HG03460 (cell line): Measurements from ENCODE around the gene ATG16L2.
"Not testable (repeated sequence)": the region's sequence is repeated elsewhere in the genome, so short reads cannot be mapped to it uniquely, and the experiment has no call there.

Experiments used
- ATAC-seq: cut with Tn5 transposase; IDR thresholded peaks from one replicate; pipeline ENCODE4 v1.9.1; 2021; ENCODE audit not compliant: unreplicated experiment

Gene ATG16L2

GRCh38 chr11:72793425-72794367 lies 20.5 kb upstream of the ATG16L2 start, which contains the start of gene STARD10:
Gene STARD10 (minus strand): TSS chr11:72794047. CDS start chr11:72781181, 12,866 bp downstream.
- peak; percentile 84 for ATAC-seq

GRCh38 chr11:72798361-72798760 lies 15.8 kb upstream of the ATG16L2 start:
- no peak for ATAC-seq

GRCh38 chr11:72799441-72799840 lies 14.8 kb upstream of the ATG16L2 start:
- no peak for ATAC-seq

- ATAC-seq, result no peak
Measured at GRCh38 chr11:72802822-72803221, 11.4 kb upstream of the ATG16L2 start.

- ATAC-seq, result no peak
Measured at GRCh38 chr11:72805216-72805615, 9.0 kb upstream of the ATG16L2 start.

- ATAC-seq, result not testable (repeated sequence)
Measured at GRCh38 chr11:72806378-72806777, 7.8 kb upstream of the ATG16L2 start.

GRCh38 chr11:72807021-72807693 lies 7.1 kb upstream of the ATG16L2 start:
- ATAC-seq, result no peak

- ATAC-seq, result no peak
Measured at GRCh38 chr11:72807792-72808191, 6.4 kb upstream of the ATG16L2 start.

GRCh38 chr11:72808331-72808798 lies 5.8 kb upstream of the ATG16L2 start:
- no peak for ATAC-seq

GRCh38 chr11:72811686-72812085 lies 2.5 kb upstream of the ATG16L2 start:
- not testable (repeated sequence) for ATAC-seq

- ATAC-seq, result no peak
Measured at GRCh38 chr11:72812604-72812966, 1.6 kb upstream of the ATG16L2 start.

- ATAC-seq, result peak; percentile 23
Measured at GRCh38 chr11:72812967-72813739, 1.1 kb upstream of the ATG16L2 start.

- peak; percentile 41 for ATAC-seq
Measured at GRCh38 chr11:72813740-72814285, 398 bp upstream of the ATG16L2 start.

GRCh38 chr11:72815110-72815618 lies 953 bp downstream of the ATG16L2 start:
- peak; percentile 13 for ATAC-seq

GRCh38 chr11:72816404-72816990 lies 2.3 kb downstream of the ATG16L2 start:
- no peak for ATAC-seq

- no peak for ATAC-seq
Measured at GRCh38 chr11:72817966-72818365, 3.8 kb downstream of the ATG16L2 start.

- ATAC-seq, result no peak
Measured at GRCh38 chr11:72818971-72819370, 4.8 kb downstream of the ATG16L2 start.

- ATAC-seq, result no peak
Measured at GRCh38 chr11:72820439-72821139, 6.4 kb downstream of the ATG16L2 start.

- ATAC-seq, result no peak
Measured at GRCh38 chr11:72821221-72821919, 7.2 kb downstream of the ATG16L2 start.
